Stimulated activated CD8-positive, alpha-beta memory T cell treated with anti-CD3 and anti-CD28 coated beads, Interleukin-2, amount 100 ng/mL, for 1 hour (primary cell): ENCODE results near the gene GRK7.
"Not testable (repeated sequence)": the region's sequence is repeated elsewhere in the genome, so short reads cannot be mapped to it uniquely, and the experiment has no call there.

Experiments used
- DNase-seq, 2 donors: peaks; one replicate each; pipeline ENCODE4 v3.0.0-alpha.2; 2020; ENCODE audit warnings: low read depth in 2 of 2

Gene GRK7

DNA sequence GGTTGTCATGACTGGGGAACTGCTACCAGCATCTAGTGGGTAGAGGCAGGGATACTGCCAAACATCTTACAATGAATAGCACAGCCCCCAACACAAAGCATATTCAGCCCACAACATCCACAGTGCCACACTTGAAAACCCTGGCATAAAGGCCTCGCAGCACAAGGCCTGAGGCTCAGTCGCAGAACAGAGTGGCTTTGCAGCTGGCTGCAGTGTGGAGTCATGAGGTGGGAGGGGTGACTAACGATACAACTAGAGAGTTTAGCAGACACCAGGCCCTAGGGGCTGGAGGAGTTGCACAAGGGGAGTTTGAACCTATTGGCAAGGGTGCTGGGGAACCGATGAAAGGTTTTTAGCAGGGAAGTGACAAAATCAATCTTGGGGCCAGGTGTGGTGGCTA lies 32.1 kb downstream of the GRK7 start:
- no peak for DNase-seq

DNA sequence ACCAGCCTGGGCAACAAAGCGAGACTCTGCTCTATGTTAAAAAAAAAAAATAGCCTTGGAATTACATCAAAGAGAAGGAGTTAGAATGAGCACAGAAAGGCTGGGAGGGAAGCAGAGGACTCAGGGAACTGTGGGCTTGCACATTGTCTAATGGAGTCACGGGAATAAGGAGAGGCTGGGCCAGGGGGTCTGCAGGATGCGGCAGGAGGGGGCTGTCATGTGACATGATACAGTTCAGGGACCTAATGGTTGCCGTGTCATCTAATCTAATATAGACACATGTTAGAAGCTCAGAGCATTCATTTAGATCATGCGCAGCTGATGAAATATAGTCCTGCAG lies 32.5 kb downstream of the GRK7 start:
- DNase-seq: no peak

DNA sequence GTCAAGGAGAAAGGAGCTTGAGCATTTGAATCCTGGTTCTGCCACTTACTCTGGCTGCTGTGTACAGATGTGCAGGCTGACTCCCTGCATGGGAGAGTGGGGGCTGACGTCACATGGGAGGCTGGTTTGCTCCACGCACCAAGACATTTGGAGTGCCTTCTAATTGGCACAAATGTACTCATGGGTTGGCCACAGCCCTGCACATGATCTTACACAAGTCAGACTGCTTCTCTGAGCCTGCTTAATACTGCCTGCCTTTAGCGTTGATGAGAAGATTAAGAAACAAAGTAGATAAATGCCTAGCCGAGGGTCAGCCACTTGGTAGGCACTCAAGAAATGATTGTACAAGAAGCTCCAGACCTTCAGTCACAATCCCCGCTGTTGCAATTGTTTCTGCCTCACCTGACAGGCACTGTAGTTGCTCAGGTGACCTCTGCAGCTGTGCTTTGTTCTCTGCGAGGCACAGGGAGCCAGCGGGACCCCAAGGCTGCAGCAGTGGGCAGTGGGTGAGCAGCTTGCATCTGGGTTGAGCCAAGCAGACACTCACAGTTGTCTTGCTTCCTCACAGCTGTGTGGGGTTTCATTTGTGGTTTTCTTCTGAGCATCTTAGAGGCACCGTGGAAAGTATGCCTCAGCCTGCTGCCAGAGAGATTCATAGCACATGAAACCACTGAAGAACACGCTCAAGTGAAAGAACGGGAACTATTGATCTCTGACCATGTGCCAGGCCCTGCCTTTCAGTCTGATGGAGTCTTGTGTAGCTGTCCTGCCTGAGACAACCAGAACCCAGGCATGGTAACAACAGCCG lies 33.1 kb downstream of the GRK7 start:
- DNase-seq: peak; percentile 37 to 60

DNA sequence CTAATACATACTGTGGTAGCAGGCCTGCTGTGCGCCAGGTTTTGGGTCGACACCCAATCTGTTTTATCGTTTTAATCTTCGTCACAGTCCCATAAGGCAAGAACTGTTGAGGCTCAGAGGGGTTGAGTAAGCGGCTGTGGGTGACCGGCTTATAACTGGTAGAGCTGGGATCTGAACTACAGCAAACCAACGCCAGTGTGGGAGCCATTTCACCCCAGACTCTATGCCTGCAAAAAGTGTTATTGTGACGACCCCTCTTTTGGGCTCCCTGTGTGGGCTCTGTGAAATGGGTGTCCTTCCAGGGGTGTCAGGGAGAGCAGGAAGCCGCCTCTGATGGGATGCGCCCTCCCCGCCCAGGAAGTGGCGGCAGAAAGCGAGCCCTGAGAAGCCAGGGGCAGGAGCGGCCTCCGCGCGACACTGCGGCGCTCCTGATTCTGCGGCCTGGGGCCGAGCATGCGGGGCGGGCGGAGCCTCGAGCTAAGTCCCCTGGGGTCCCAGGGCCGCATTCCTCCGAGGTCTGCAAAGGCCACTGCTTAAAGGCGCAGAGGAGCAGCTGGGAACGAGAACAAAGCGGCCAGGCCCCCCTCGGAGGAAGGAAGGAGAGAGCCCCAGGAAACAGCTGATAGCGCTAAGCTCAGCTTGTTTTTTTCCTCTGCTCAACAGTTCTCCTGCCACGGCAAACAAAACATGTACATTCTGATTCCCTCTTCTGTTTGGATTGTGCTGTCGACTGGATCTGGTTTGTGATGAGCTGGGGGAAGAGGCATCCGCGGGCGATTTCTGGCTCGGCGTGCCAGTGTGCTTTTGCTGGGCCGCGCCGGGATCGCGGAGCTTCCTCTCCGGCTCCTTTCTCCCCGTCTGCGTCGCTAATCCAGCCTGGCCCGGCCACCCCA lies 33.9 kb downstream of the GRK7 start:
- DNase-seq: no peak

DNA sequence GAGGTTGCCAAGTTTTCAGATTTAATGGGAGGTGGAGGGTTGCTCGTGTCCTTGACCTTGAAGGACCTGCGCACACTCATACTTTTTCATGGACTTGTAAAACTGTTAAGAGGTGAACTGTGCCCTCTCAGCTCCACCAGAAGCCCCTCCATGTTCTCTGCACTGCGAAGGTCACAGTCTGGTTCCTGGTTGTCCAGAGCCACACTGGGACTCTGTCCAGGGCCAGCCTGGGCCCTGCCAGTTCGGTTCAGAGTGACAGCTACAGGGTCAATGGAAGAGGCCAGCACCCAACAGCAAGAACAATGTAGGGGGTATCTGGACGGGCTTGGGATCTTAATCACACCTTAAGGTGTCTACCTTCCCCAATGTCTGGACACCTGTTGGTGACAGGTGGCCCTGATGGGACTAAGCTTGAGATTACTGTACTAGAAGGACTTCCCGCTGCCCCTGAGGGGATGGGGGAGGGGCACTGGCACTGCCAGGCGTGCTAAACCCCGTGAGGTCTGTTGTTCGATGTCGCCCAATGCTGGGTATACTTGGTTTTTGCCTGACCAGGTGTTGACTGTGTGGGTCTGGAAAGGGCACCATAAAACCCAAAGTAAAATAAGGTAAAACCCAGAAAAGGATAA lies 34.7 kb downstream of the GRK7 start:
- DNase-seq: no peak

DNA sequence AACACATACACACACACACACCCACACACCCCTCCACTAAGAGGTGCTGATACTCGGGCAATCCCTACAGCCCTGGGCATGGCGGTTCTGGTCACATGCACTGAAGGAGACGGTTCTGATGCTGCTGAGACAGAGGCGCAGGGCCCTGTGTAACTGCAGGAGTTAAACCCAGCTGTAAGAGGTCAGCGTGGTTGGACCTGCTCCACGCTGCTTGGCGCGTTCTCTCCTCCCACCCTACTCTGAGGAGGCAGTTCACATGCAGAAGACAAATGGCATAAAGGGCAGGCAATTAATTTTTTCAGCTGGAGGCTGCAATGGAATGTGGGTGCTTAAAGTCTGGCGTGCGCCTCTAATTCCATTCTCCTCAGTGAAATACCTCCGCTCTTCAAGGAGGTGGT lies 35.2 kb downstream of the GRK7 start:
- no peak for DNase-seq

DNA sequence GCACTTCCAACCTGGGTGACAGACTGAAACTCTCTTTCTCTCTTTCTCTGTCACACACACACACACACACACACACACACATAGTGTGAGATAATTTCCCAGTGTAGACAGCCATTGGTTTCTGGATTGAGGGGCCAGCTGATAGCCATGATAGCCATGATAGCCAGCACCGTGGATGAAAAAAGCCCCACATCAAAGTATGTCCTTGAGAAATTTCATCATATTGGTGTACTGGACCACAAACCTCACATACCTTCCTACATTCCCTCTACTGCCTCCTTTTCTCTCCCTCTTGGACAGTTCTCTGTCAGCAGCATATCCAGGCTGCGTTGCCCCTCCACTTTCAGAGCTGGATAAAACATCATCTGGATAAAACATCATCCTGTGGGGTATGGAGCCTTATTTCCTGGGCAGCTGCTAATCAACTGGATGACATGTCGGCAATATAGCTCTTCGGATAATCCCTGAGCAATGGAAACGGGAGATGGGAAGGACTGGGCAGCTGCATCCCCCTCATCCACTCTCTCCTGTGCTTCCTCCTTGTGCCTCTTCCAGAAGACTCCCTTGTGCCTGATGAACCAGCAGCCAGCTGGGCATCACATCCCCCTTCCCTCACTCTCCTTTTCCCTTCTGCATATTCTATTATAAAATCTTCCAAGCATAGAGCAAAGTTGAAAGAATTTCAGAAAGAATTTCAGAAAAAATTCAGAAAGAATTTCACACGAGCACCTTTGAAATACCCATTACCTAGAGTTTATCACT lies 39.3 kb downstream of the GRK7 start:
- no peak for DNase-seq

DNA sequence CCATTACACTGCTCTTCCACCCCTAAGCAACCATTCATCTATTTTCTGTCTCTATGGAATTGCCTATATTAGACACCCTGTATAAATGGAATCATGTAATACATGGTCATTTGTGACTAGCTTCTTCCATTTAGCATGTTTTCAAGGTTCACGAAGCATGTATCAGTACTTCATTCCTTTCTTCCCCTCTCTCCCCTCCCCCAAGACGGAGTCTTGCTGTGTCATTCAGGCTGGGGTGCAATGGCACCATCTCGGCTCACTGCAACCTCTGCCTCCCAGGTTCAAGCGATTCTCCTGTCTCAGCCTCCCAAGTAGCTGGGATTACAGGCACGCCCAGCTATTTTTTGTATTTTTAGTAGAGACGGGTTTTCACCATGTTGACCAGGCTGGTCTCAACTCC lies 40.3 kb downstream of the GRK7 start:
- not testable (repeated sequence) for DNase-seq

DNA sequence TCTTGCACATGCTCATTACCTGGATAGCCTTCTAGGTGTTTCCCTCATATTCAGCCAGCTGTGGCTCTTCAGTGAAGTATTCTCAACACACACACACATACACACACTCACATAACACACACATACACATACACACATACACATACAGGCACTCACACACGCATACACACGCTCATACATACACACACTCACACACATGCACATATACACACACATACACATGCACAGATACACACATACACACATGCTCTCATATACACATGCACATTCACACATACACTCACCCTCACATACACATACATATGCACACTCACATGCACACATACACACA lies 41.2 kb downstream of the GRK7 start:
- no peak for DNase-seq

DNA sequence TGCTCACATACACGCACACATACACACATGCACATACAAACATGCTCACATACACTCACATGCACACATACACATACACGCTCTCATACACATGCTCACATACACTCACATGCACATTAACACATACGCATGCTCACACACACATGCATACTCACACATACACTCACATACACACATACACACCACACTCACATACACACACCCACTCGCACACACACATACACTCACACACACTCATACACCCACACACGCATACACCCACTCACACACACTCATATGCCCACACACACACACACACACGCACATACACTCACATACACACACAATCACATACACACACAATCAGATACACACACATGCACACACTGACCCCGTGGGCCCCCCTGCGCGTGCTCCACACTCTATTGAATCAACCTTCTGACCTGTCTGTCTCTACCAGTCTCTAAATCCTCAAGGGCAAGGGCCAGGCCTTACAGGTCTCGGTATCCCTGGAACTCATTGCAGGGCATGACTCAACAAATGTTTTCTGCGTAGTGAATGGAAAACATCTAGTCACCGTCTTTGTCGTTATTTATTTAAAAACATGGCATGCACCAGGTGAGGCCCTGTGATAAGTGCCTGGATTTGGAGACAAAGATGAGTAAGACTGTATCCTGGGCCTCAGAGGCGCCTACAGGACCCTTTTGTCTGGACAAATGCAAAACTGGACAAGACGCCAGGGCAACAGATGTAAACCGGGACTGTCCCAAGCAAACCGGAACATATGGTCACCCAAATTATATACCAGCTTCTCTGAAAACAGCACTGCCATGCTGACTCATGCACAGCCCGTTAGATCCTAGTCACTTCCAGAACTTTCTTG lies 41.8 kb downstream of the GRK7 start:
- no peak for DNase-seq

DNA sequence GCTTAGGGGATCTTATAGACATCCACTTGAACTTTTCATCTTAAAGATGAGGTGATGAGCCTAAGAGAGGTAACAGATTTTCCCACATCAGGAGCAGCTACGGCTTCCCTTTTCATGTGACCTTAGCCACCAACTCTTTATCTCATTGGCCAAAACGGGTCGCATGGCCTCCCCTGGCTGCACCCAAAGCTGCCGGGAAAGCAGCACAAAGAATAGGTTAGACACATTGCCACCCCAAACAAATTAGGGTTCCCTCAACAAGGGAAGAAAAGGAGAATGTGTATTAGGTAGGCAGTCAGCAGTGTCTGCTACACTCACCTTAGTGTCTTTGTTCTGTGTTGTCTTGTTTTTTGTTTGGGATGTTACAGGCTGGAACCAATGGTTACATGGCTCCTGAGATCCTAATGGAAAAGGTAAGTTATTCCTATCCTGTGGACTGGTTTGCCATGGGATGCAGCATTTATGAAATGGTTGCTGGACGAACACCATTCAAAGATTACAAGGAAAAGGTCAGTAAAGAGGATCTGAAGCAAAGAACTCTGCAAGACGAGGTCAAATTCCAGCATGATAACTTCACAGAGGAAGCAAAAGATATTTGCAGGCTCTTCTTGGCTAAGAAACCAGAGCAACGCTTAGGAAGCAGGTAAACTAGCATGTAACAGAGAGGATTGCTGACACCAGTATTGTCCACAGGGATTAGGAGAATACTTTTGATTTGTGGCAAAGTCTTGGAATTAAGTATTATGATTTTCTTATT lies 44.2 kb downstream of the GRK7 start:
- no peak for DNase-seq

DNA sequence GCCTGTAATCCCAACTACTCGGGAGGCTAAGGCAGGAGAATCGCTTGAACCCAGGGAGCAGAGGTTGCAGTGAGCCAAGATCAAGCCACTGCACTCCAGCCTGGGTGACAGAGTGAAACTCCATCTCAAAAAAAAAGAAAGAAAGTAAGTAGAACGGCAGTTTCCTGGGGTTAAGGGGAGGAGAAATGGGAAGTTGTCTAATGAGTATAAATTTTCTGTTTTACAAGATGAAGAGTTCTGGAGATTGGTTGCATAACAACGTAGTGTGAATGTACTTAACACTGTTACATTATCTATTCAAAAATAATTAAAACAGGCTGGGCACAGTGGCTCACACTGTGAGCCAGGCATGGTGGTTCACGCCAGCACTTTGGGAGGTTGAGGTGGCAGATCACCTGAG lies 45.4 kb downstream of the GRK7 start:
- DNase-seq: no peak

DNA sequence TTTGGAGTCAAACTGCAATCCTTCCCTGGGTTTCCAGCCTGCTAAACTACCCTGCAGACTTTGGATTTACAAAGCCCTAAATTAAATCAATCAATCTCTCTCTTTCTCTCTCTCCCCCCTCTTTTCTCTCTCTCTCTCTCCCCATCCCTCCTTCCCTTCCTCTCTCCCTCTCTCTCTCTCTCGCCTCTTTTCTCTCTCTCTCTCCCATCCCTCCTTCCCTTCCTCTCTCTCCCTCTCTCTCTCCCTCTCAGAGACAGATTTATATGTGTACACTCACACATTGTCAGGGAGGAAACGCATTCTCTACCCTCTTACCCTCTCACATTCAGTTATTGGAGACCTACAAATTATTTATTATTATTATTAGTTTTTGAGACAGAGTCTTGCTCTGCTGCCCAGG lies 47.0 kb downstream of the GRK7 start:
- DNase-seq: no peak

DNA sequence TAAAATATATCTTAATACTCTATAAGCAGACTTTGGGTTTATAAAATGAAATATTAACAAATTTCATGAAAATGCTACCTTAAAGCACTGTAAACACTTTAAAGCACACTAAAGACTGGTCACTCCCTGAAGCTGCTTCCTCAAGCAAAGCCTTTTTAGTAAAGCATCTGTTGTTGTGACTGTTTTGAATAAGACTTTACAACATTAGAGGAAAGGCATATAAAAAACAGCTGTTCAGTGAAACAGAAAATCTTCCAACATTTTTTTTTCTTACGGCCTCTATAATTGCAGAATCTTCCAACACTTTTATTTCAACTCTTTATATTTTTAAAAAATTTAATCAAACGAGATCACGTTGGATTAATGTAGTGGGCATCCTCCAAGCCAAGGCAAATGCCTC lies 48.1 kb downstream of the GRK7 start:
- DNase-seq: no peak

DNA sequence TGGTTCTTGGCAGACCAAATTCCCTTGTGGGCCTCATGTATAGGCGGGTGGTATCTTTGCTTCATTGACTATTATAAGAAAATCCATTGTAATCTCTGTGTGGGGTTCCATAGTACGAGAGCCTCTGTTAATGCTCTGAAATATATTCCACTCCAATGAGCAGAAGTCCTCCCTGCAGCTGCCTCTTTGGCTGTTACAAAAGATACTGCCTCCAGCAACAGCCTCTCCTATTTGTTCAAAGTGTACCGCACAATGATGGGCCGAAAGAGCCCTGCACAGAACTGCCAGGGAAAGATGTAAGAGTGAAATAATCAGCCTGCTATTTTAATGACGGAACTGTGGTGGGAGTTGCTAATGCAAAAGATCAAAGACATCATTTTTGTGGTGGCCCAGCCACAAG lies 48.9 kb downstream of the GRK7 start:
- no peak for DNase-seq

DNA sequence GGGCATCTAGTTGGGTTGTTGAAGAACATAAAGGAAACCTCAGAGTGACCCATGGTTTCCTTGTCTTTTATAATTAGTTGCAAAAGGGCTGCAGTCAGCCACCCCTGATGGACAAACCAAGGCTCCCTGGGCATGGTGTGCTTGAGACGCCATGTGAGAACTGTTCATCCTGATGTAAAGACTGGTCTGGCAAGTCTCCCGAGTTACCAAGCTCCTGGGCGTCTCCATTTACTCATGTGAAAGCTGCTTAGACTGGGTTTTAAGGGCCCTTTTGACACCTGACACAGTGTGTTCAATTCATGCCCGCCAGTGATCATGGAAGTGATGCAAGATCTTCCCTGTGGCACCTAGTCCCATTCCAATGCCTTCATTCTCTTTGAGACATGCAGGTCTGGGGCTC lies 49.4 kb downstream of the GRK7 start:
- DNase-seq: no peak
